Measurements from ENCODE around the gene ZNF483. TPM values are rescaled to one million over a fixed set of nuclear protein-coding genes. Genes with fewer than 3 reads are reported as not detected.

The ZNF483 gene
- total and polyA plus RNA-seq, 2 of the 4 experiments (the other 2 are of a cell fraction) = 0.10 to 0.90 TPM

DNA sequence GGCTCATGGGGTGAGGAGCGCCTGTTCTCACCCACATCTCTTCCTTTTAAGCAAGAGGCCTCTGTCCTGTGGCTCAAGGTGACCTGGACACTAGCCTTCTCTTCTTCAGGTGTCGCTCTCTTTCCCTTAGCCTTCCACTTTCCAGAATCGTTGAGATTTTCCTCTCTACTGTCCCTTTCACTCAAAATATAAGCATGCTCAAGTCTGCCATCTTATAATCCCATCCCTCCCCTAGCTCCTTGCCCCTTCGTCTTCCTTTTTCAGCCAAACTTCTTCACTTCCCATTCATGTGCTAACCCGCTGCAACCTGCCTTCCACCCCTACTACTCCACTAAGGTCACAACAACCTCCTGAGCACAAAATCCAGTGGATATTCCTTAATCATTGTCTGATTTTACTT is 61.4 kb downstream of the ZNF483 start:
- no peak overlapping the region for H4K8ac ChIP-seq (ENCODE audit: low read depth in 2 of 2, low read length in 2 of 2)
- no peak overlapping the region for H3K56ac ChIP-seq (ENCODE audit: extremely low read depth, insufficient read depth, low read length)
- no TSS peak for BruUV-seq (replicated peaks)
- no peak overlapping the region for H4K5ac ChIP-seq (ENCODE audit: low read depth, low read length)
- H3K27ac ChIP-seq (ENCODE audit: insufficient read depth, low read length) = no peak overlapping the region
- no peak for TF ChIP-seq RFX5 (IDR thresholded peaks at IDR 0.05; ENCODE audit: low read depth, low read length)
- no peak for TF ChIP-seq SMC3 (IDR thresholded peaks at IDR 0.05; ENCODE audit: low read depth, low read length)
- no peak for TF ChIP-seq CHD1 (IDR thresholded peaks at IDR 0.05; ENCODE audit: low read depth, low read length)
- no peak for TF ChIP-seq RCOR1 (IDR thresholded peaks at IDR 0.05; ENCODE audit: insufficient replicate concordance, low read length)
- TF ChIP-seq, protein P1, sequence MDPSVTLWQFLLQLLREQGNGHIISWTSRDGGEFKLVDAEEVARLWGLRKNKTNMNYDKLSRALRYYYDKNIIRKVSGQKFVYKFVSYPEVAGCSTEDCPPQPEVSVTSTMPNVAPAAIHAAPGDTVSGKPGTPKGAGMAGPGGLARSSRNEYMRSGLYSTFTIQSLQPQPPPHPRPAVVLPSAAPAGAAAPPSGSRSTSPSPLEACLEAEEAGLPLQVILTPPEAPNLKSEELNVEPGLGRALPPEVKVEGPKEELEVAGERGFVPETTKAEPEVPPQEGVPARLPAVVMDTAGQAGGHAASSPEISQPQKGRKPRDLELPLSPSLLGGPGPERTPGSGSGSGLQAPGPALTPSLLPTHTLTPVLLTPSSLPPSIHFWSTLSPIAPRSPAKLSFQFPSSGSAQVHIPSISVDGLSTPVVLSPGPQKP (IDR thresholded peaks at IDR 0.05; ENCODE audit: borderline replicate concordance, low read depth, low read length) = no peak
- no peaks in the 10 kb centered on the region for H3K27me3 ChIP-seq (ENCODE audit: control insufficient read depth, insufficient read depth, low read length)
- no peak overlapping the region for H3K9ac ChIP-seq (ENCODE audit: low read depth, low read length)
- WGBS, 2 experiments (ENCODE audit: extremely low coverage in 2 of 2, insufficient read length in 1 of 2) = 93% methylated on average over 3 of the region's 5 CpGs; no CpG with 5 or more reads in 1 of the 2 experiments
- H4K91ac ChIP-seq (ENCODE audit: insufficient read depth, low read depth, low read length) = no peak overlapping the region
- H3K18ac ChIP-seq (ENCODE audit: low read depth, low read length) = no peak overlapping the region
- no peak overlapping the region for H3K4me3 ChIP-seq (ENCODE audit: insufficient read depth, low read depth, low read length)
- no peak overlapping the region for H2AK9ac ChIP-seq (replicated peaks; ENCODE audit: low read depth, low read length, poor library complexity)
- peaks cover 0 to 8% of the 10 kb centered on the region in 2 experiments; a peak in 3 of 4 replicates for H3K79me1 ChIP-seq (ENCODE audit: low read depth in 1 of 2, low read length in 2 of 2)
- no peak overlapping the region for H3K14ac ChIP-seq (replicated peaks; ENCODE audit: low read depth, low read length)
- dilution Hi-C loops (cut with HindIII; ENCODE audit: low sequenced_read_pairs, unreplicated experiment) = no loop called here
- in situ Hi-C loops (cut with MboI; ENCODE audit: low sequenced_read_pairs) = no loop called here
- no peak overlapping the region for H2AK5ac ChIP-seq (ENCODE audit: low read depth, low read length)
- CTCF ChIA-PET = no interaction called here
- DNase-seq = no peak
- no peak overlapping the region for H2BK120ac ChIP-seq (ENCODE audit: low read depth, low read length)
- intact Hi-C loops (cut with micrococcal nuclease) = no loop called here
- no peaks in the 10 kb centered on the region for H3K9me3 ChIP-seq (ENCODE audit: control insufficient read depth, insufficient read depth, low read length)
- no peak overlapping the region for H3K4me2 ChIP-seq (ENCODE audit: low read depth, low read length)
- H2BK5ac ChIP-seq (ENCODE audit: low read depth, low read length, poor library complexity, severe bottlenecking) = no peak overlapping the region
- H3K4ac ChIP-seq (ENCODE audit: low read depth, low read length) = no peak overlapping the region
- peaks cover 41% of the 10 kb centered on the region for H3K36me3 ChIP-seq (ENCODE audit: control insufficient read depth, insufficient read depth, low read length)
- no peak overlapping the region for H2BK15ac ChIP-seq (ENCODE audit: low read depth, low read length)
- H2AFZ ChIP-seq (replicated peaks; ENCODE audit: low read length, poor library complexity) = no peak overlapping the region
- POLR2A ChIA-PET (ENCODE audit: unreplicated experiment) = no interaction called here
- no peak overlapping the region for H2BK20ac ChIP-seq (ENCODE audit: low read depth, low read length)
- no peak overlapping the region for H3K23ac ChIP-seq (ENCODE audit: low read depth, low read length)
- ATAC-seq (ENCODE audit: low read depth) = no peak
- H3K4me1 ChIP-seq (ENCODE audit: control insufficient read depth, insufficient read depth, low read length) = no peaks in the 10 kb centered on the region
- H3K9me1 ChIP-seq (ENCODE audit: insufficient read depth, low read length) = peaks cover 12% of the 10 kb centered on the region; the same call in 1 of the 2 replicates
- H4K20me1 ChIP-seq (ENCODE audit: insufficient read depth, low read length) = 0 out of 2 replicates have a peak, but pooled peaks cover 2% of the 10 kb centered on the region

Data from IMR-90 (cell line).